ENCODE measurements around the gene MRPL57.

- TF ChIP-seq CTCF (IDR thresholded peaks at IDR 0.05) = no peak
- TF ChIP-seq POLR2A (IDR thresholded peaks at IDR 0.05) = no peak
These were observed 48.6 kb downstream of the MRPL57 start for GRCh38 chr13:21225082-21225481.
